ENCODE data around the gene TMEM39B. TPM values are rescaled to one million over a fixed set of nuclear protein-coding genes. Genes with fewer than 3 reads are reported as not detected.

Gene TMEM39B
- total and polyA plus RNA-seq, 2 of the 4 experiments (the other 2 are of a cell fraction) = 6.5 to 28.7 TPM

DNA sequence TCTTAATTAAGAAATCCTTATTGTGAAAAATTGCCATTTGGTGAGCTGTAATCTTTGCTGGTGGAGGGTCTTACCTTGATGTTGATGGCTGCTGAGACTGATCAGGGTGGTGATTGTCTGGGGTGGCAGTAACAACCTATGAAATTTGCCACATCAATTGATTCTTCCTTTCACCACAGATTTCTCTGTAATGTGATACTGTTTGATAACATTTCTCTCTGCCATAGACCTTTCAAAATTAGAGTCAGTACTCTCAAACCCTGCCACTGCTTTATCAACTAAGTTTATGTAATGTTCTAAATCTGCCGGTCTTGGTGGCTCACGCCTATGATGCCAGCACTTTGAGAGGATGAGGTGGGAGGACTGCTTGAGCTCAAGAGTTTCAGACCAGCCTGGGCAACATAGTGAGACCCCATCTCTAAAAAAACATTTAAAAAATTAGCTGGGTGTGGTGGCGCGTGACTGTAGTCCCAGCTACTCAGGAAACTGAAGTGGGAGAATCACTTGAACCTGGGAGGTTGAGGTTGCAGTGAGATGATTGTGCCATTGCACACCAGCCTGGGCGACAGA is 40.2 kb downstream of the TMEM39B start:
- no CpG with 5 or more reads among the region's 5 CpGs for WGBS, 2 experiments (ENCODE audit: extremely low coverage in 2 of 2, insufficient read length in 1 of 2)
- H3K4me2 ChIP-seq (ENCODE audit: low read depth, low read length) = no peak overlapping the region
- dilution Hi-C loops (cut with HindIII; ENCODE audit: low sequenced_read_pairs, unreplicated experiment) = no loop called here

More for the DNA sequence above, 40.2 kb downstream of the TMEM39B start:
- no peak overlapping the region for H3K14ac ChIP-seq (replicated peaks; ENCODE audit: low read depth, low read length)
- peaks cover 3% of the 10 kb centered on the region; the same call in 1 of the 2 replicates for H3K4me1 ChIP-seq (ENCODE audit: control insufficient read depth, insufficient read depth, low read length)
- H4K5ac ChIP-seq (ENCODE audit: low read depth, low read length) = no peak overlapping the region
- no peak overlapping the region for H2BK20ac ChIP-seq (ENCODE audit: low read depth, low read length)
- peaks cover 20 to 63% of the 10 kb centered on the region in 2 experiments for H3K79me1 ChIP-seq (ENCODE audit: low read depth in 1 of 2, low read length in 2 of 2)
- no peaks in the 10 kb centered on the region; the same call in 1 of the 2 replicates for H3K36me3 ChIP-seq (ENCODE audit: control insufficient read depth, insufficient read depth, low read length)
- H3K4me3 ChIP-seq (ENCODE audit: insufficient read depth, low read depth, low read length) = no peak overlapping the region
- H3K9me1 ChIP-seq (ENCODE audit: insufficient read depth, low read length) = peaks cover 10% of the 10 kb centered on the region; the same call in 1 of the 2 replicates
- no peak overlapping the region for H3K9ac ChIP-seq (ENCODE audit: low read depth, low read length)
- no peak overlapping the region for H2BK15ac ChIP-seq (ENCODE audit: low read depth, low read length)
- in situ Hi-C loops (cut with MboI; ENCODE audit: low sequenced_read_pairs) (no loop called here), intact Hi-C loops (cut with micrococcal nuclease) (no loop called here)
- H3K27me3 ChIP-seq (ENCODE audit: control insufficient read depth, insufficient read depth, low read length) = no peaks in the 10 kb centered on the region
- no peak overlapping the region for H2BK120ac ChIP-seq (ENCODE audit: low read depth, low read length)
- H4K8ac ChIP-seq (ENCODE audit: low read depth in 2 of 2, low read length in 2 of 2) = no peak overlapping the region
- H4K20me1 ChIP-seq (ENCODE audit: insufficient read depth, low read length) = peaks cover 76% of the 10 kb centered on the region
- H3K56ac ChIP-seq (ENCODE audit: extremely low read depth, insufficient read depth, low read length) = no peak overlapping the region
- no peak overlapping the region for H3K27ac ChIP-seq (ENCODE audit: insufficient read depth, low read length)
- TF ChIP-seq POLR2A (IDR thresholded peaks at IDR 0.05; ENCODE audit: low read depth, low read length) (no peak), FOS (IDR thresholded peaks at IDR 0.05; ENCODE audit: low read depth, low read length) (no peak), MAFK (IDR thresholded peaks at IDR 0.05; ENCODE audit: low read depth, low read length) (no peak), CEBPB (IDR thresholded peaks at IDR 0.05; ENCODE audit: low read depth, low read length) (no peak), RCOR1 (IDR thresholded peaks at IDR 0.05; ENCODE audit: insufficient replicate concordance, low read length) (no peak), USF2 (IDR thresholded peaks at IDR 0.05; ENCODE audit: low read depth, low read length) (no peak)
- TF ChIP-seq, protein P1, sequence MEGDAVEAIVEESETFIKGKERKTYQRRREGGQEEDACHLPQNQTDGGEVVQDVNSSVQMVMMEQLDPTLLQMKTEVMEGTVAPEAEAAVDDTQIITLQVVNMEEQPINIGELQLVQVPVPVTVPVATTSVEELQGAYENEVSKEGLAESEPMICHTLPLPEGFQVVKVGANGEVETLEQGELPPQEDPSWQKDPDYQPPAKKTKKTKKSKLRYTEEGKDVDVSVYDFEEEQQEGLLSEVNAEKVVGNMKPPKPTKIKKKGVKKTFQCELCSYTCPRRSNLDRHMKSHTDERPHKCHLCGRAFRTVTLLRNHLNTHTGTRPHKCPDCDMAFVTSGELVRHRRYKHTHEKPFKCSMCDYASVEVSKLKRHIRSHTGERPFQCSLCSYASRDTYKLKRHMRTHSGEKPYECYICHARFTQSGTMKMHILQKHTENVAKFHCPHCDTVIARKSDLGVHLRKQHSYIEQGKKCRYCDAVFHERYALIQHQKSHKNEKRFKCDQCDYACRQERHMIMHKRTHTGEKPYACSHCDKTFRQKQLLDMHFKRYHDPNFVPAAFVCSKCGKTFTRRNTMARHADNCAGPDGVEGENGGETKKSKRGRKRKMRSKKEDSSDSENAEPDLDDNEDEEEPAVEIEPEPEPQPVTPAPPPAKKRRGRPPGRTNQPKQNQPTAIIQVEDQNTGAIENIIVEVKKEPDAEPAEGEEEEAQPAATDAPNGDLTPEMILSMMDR (conservative IDR thresholded peaks at IDR 0.05; ENCODE audit: low read depth, low read length) = no peak
- no TSS peak for BruUV-seq (replicated peaks)
- ChIA-PET CTCF (no interaction called here), POLR2A (ENCODE audit: unreplicated experiment) (no interaction called here)
- H2AK9ac ChIP-seq (replicated peaks; ENCODE audit: low read depth, low read length, poor library complexity) = no peak overlapping the region
- no peak overlapping the region for H3K18ac ChIP-seq (ENCODE audit: low read depth, low read length)
- no peak for ATAC-seq (ENCODE audit: low read depth)
- no peak overlapping the region for H2BK5ac ChIP-seq (ENCODE audit: low read depth, low read length, poor library complexity, severe bottlenecking)
- H2AK5ac ChIP-seq (ENCODE audit: low read depth, low read length) = no peak overlapping the region
- no peak overlapping the region for H4K91ac ChIP-seq (ENCODE audit: insufficient read depth, low read depth, low read length)
- H3K4ac ChIP-seq (ENCODE audit: low read depth, low read length) = no peak overlapping the region
- H2AFZ ChIP-seq (replicated peaks; ENCODE audit: low read length, poor library complexity) = no peak overlapping the region
- H3K9me3 ChIP-seq (ENCODE audit: control insufficient read depth, insufficient read depth, low read length) = no peaks in the 10 kb centered on the region
- DNase-seq = no peak
- no peak overlapping the region for H3K23ac ChIP-seq (ENCODE audit: low read depth, low read length)

All from IMR-90 (cell line).